SU-DHL-6 (cell line): ENCODE data around the gene DPH2.

Experiments used
- H2AFZ ChIP-seq: fragments of 200-600 bp; sonication (generic); 2 replicates; pipeline ENCODE4 v1.6.1; 2014; ENCODE audit warnings: low read depth, mild to moderate bottlenecking, moderate library complexity, mixed read lengths, antibody characterized with exemption, low read length; ENCODE audit not compliant: severe bottlenecking
- H3F3A ChIP-seq: fragments of 200-600 bp; shearing (Covaris generic); 2 replicates; pipeline ENCODE4 v1.6.0; 2016; ENCODE audit warnings: antibody characterized with exemption, mild to moderate bottlenecking; ENCODE audit not compliant: insufficient read depth
- H3K27ac ChIP-seq: fragments of 200-600 bp; sonication (generic); 2 replicates; pipeline ENCODE4 v1.5.1; 2016; ENCODE audit warnings: low read depth, mild to moderate bottlenecking, low read length, moderate library complexity, mixed read lengths
- H3K27me3 ChIP-seq: fragments of 200-600 bp; sonication (generic), shearing (Covaris generic); 2 replicates; pipeline ENCODE4 v1.6.0; 2014; ENCODE audit warnings: mild to moderate bottlenecking, low read length
- H3K36me3 ChIP-seq: fragments of 200-600 bp; sonication (generic); 2 replicates; pipeline ENCODE4 v1.6.1; 2014; ENCODE audit warnings: mild to moderate bottlenecking, low read length, mixed read lengths
- H3K4me2 ChIP-seq: fragments of 300-600, 200-600 bp; shearing (Covaris generic), sonication (generic); 2 replicates; pipeline ENCODE4 v1.6.0; 2014; ENCODE audit warnings: low read length, low read depth, mild to moderate bottlenecking; ENCODE audit not compliant: poor library complexity, severe bottlenecking
- H3K4me3 ChIP-seq: fragments of 200-600 bp; sonication (generic); 2 replicates; pipeline ENCODE4 v1.5.1; 2014; ENCODE audit warnings: antibody characterized with exemption, low read length, mild to moderate bottlenecking, mixed read lengths; ENCODE audit not compliant: insufficient read depth, poor library complexity, severe bottlenecking
- H3K79me2 ChIP-seq: fragments of 200-600 bp; sonication (generic); 2 replicates; pipeline ENCODE4 v1.6.1; 2014; ENCODE audit warnings: mild to moderate bottlenecking, low read length, moderate library complexity; ENCODE audit not compliant: insufficient read depth
- H3K9ac ChIP-seq: fragments of 200-600 bp; sonication (generic); 2 replicates; pipeline ENCODE4 v1.7.0; 2014; ENCODE audit warnings: mild to moderate bottlenecking, low read length
- H3K9me2 ChIP-seq: fragments of 200-600 bp; sonication (generic); replicated peaks from 2 replicates; pipeline ENCODE4 v1.6.1; 2014; ENCODE audit warnings: low read length; ENCODE audit not compliant: insufficient read depth
- H3K9me3 ChIP-seq: fragments of 200-600 bp; sonication (generic); 2 replicates; pipeline ENCODE4 v1.6.1; 2014; ENCODE audit warnings: low read length, mixed read lengths; ENCODE audit not compliant: insufficient read depth
- H4K20me1 ChIP-seq: fragments of 200-600 bp; sonication (generic); 2 replicates; pipeline ENCODE4 v1.6.1; 2014; ENCODE audit warnings: low read depth, mild to moderate bottlenecking, antibody characterized with exemption, low read length, moderate library complexity, mixed read lengths
- EZH2phosphoT487 ChIP-seq: fragments of 200-600 bp; sonication (generic), shearing (Covaris generic); conservative IDR thresholded peaks from 2 replicates; pipeline ENCODE4 v1.6.1; 2018; ENCODE audit warnings: mild to moderate bottlenecking, antibody characterized with exemption, low read length, moderate library complexity, mixed read lengths
- TF ChIP-seq, protein P1 (sequence below): fragments of 200-600 bp; sonication (generic); IDR thresholded peaks from one replicate; pipeline ENCODE4 v1.5.1; 2017; ENCODE audit warnings: antibody characterized with exemption, mild to moderate bottlenecking, low read length, moderate library complexity; ENCODE audit not compliant: insufficient read depth, poor library complexity, severe bottlenecking

Gene DPH2

DNA sequence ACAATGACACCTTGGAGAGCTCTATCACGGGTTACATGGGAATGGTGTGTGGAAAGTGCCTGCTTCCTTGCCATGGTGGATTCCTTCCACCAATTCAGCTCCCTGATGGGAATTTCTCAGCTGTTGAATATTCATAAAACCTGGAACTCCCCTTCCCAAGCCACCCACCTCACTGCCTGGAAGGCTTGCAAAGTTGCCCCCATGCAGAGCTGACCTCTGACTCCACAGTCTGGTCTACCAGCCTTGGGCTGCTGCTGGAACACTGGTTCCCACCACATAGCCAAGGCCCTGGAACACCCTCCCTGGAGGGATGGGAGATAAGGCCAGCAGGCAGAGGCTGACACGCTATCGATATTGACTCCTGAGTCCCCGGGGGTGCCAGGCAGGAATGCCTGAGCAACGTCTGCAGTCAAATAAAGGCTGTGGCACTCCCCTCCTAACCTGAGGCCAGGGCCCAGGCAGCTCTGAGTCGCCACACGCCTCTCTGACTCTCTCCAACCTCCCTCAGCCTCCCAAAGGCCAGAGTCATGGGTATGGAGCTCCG is 30.4 kb downstream of the DPH2 start:
- Histone ChIP-seq H3K79me2 (no peaks in the 10 kb centered on the region), H3K36me3 (no peaks in the 10 kb centered on the region), H3K4me3 (no peak overlapping the region), H4K20me1 (no peaks in the 10 kb centered on the region), H3K9ac (no peak overlapping the region), H3K9me2 (no peaks in the 10 kb centered on the region), H2AFZ (no peak overlapping the region), H3K9me3 (no peaks in the 10 kb centered on the region), H3K27ac (no peak overlapping the region), H3K27me3 (no peaks in the 10 kb centered on the region), H3F3A (no peaks in the 10 kb centered on the region), H3K4me2 (no peak overlapping the region)
- no peak for TF ChIP-seq EZH2phosphoT487
- TF ChIP-seq, protein P1, sequence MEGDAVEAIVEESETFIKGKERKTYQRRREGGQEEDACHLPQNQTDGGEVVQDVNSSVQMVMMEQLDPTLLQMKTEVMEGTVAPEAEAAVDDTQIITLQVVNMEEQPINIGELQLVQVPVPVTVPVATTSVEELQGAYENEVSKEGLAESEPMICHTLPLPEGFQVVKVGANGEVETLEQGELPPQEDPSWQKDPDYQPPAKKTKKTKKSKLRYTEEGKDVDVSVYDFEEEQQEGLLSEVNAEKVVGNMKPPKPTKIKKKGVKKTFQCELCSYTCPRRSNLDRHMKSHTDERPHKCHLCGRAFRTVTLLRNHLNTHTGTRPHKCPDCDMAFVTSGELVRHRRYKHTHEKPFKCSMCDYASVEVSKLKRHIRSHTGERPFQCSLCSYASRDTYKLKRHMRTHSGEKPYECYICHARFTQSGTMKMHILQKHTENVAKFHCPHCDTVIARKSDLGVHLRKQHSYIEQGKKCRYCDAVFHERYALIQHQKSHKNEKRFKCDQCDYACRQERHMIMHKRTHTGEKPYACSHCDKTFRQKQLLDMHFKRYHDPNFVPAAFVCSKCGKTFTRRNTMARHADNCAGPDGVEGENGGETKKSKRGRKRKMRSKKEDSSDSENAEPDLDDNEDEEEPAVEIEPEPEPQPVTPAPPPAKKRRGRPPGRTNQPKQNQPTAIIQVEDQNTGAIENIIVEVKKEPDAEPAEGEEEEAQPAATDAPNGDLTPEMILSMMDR: no peak

GRCh38 chr1:44002165-44002564 is 32.4 kb downstream of the DPH2 start:
- Histone ChIP-seq H3K9me2 (no peaks in the 10 kb centered on the region), H2AFZ (no peak overlapping the region), H3K27ac (no peak overlapping the region), H3F3A (no peaks in the 10 kb centered on the region), H3K4me3 (no peak overlapping the region), H3K27me3 (no peaks in the 10 kb centered on the region), H3K9me3 (no peaks in the 10 kb centered on the region), H3K79me2 (no peaks in the 10 kb centered on the region), H3K9ac (no peak overlapping the region), H3K4me2 (no peak overlapping the region), H4K20me1 (no peaks in the 10 kb centered on the region), H3K36me3 (no peaks in the 10 kb centered on the region)
- TF ChIP-seq EZH2phosphoT487: no peak
- TF ChIP-seq, protein P1: no peak

GRCh38 chr1:44002606-44003157 is 32.9 kb downstream of the DPH2 start:
- Histone ChIP-seq H3K36me3 (no peaks in the 10 kb centered on the region), H3K4me2 (no peak overlapping the region), H3K4me3 (no peak overlapping the region), H3K9me2 (no peaks in the 10 kb centered on the region), H3K79me2 (no peaks in the 10 kb centered on the region), H3K27ac (no peak overlapping the region), H4K20me1 (no peaks in the 10 kb centered on the region), H3K9me3 (no peaks in the 10 kb centered on the region), H3K9ac (no peak overlapping the region), H2AFZ (no peak overlapping the region), H3F3A (no peaks in the 10 kb centered on the region), H3K27me3 (no peaks in the 10 kb centered on the region)
- TF ChIP-seq, protein P1: no peak
- no peak for TF ChIP-seq EZH2phosphoT487
